Right atrium auricular region (tissue), 2 donors: ENCODE data around the gene PRPF40A. TPM values are rescaled to one million over a fixed set of nuclear protein-coding genes. Genes with fewer than 3 reads are reported as not detected.
"Not testable (repeated sequence)": the region's sequence is repeated elsewhere in the genome, so short reads cannot be mapped to it uniquely, and the experiment has no call there.

Experiments used
- DNase-seq: peaks from one replicate; pipeline ENCODE4 v3.0.0-alpha.2; 2019; ENCODE audit warnings: low spot score
- H3K27ac ChIP-seq, 2 donors: fragments of 200-600 bp; sonication (generic); 1 replicate in 1 of 2; 2 replicates in 1 of 2; pipeline ENCODE4 v1.5.1; 2016 to 2019
- H3K27me3 ChIP-seq, 2 donors: fragments of 200-600 bp; sonication (generic); one replicate each; pipeline versions ENCODE4 v1.5.1 to v1.6.0; 2017 to 2019
- H3K36me3 ChIP-seq: fragments of 200-600 bp; sonication (generic); one replicate; pipeline ENCODE4 v1.5.1; 2016
- H3K4me1 ChIP-seq, 2 donors: fragments of 200-600 bp; sonication (generic); one replicate each; pipeline versions ENCODE4 v1.5.1 to v1.6.0; 2017 to 2019
- H3K4me3 ChIP-seq, 2 donors: fragments of 200-600 bp; sonication (generic); 1 replicate in 1 of 2; 2 replicates in 1 of 2; pipeline ENCODE4 v1.5.1; 2017 to 2019; ENCODE audit warnings: mild to moderate bottlenecking in 1 of 2, moderate library complexity in 1 of 2
- H3K9me3 ChIP-seq, 2 donors: fragments of 200-600 bp; sonication (generic); one replicate each; pipeline ENCODE4 v1.5.1; 2019
- total RNA-seq, 2 donors: library from RNA; depleted of rRNA; stranded (reverse); fragments of >200 nt; gene quantifications; one replicate each; pipeline ENCODE4 v1.1.0, GENCODE V29; 2016
- TF ChIP-seq, protein P1 (sequence below), 2 donors: fragments of 200-600 bp; sonication (generic); IDR thresholded peaks; one replicate each; pipeline ENCODE4 v1.5.1; 2019; ENCODE audit warnings: antibody characterized with exemption in 2 of 2

Gene PRPF40A
- total RNA-seq = 10 to 100 TPM; 31.2 to 44.6 TPM

GRCh38 chr2:152717228-152718075, at the start of gene PRPF40A:
TSS of gene PRPF40A (minus strand) at chr2:152717461. CDS start at chr2:152717439, 22 bp downstream.
- Histone ChIP-seq H3K27ac (peak within 1 kb of the TSS; percentile 98), H3K27me3 (no peaks in the 10 kb centered on the region), H3K36me3 (peaks cover 8% of the 10 kb centered on the region), H3K4me3 (peak within 1 kb of the TSS; percentile 91 to 94), H3K9me3 (no peaks in the 10 kb centered on the region), H3K4me1 (peaks cover 0 to 41% of the 10 kb centered on the region in 2 donors)
- TF ChIP-seq, protein P1, sequence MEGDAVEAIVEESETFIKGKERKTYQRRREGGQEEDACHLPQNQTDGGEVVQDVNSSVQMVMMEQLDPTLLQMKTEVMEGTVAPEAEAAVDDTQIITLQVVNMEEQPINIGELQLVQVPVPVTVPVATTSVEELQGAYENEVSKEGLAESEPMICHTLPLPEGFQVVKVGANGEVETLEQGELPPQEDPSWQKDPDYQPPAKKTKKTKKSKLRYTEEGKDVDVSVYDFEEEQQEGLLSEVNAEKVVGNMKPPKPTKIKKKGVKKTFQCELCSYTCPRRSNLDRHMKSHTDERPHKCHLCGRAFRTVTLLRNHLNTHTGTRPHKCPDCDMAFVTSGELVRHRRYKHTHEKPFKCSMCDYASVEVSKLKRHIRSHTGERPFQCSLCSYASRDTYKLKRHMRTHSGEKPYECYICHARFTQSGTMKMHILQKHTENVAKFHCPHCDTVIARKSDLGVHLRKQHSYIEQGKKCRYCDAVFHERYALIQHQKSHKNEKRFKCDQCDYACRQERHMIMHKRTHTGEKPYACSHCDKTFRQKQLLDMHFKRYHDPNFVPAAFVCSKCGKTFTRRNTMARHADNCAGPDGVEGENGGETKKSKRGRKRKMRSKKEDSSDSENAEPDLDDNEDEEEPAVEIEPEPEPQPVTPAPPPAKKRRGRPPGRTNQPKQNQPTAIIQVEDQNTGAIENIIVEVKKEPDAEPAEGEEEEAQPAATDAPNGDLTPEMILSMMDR (IDR thresholded peaks at IDR 0.05) = peak in 1 of 2 donors; percentile 16
- DNase-seq = peak; percentile 99

GRCh38 chr2:152766928-152767327, 49.7 kb upstream of the PRPF40A start:
- TF ChIP-seq, protein P1 (IDR thresholded peaks at IDR 0.05) = no peak
- Histone ChIP-seq H3K27me3 (no peaks in the 10 kb centered on the region), H3K4me1 (no peaks in the 10 kb centered on the region), H3K4me3 (no peak overlapping the region), H3K27ac (no peak overlapping the region), H3K9me3 (no peaks in the 10 kb centered on the region), H3K36me3 (no peaks in the 10 kb centered on the region)
- no peak for DNase-seq

DNA sequence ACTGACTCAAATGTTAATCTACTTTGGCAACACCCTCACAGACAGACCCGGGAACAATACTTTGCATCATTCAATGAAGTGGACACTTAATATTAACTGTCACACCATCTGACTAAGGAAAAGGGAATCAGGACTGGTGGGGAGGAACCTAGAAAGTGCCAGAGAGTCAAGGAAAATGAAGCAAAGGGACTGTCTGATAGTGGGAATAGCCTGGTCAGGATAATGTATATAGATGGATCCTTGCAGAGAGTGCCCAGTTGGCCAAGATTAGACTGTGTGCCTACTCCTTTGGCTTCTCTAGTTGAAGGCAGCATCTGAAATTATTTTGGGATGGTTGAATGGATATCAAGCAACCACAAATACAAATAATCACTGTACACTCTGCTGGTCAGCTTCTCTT, 46.4 kb upstream of the PRPF40A start:
- Histone ChIP-seq H3K9me3 (no peaks in the 10 kb centered on the region), H3K4me3 (no peak overlapping the region), H3K27me3 (no peaks in the 10 kb centered on the region), H3K36me3 (peaks cover 6% of the 10 kb centered on the region), H3K4me1 (no peaks in the 10 kb centered on the region), H3K27ac (no peak overlapping the region)
- TF ChIP-seq, protein P1 (IDR thresholded peaks at IDR 0.05) = no peak
- no peak for DNase-seq

GRCh38 chr2:152763208-152763607, 45.9 kb upstream of the PRPF40A start:
- H3K9me3 ChIP-seq, H3K4me1 ChIP-seq, H3K36me3 ChIP-seq, DNase-seq, H3K4me3 ChIP-seq, H3K27me3 ChIP-seq, H3K27ac ChIP-seq: not testable (repeated sequence)

DNA sequence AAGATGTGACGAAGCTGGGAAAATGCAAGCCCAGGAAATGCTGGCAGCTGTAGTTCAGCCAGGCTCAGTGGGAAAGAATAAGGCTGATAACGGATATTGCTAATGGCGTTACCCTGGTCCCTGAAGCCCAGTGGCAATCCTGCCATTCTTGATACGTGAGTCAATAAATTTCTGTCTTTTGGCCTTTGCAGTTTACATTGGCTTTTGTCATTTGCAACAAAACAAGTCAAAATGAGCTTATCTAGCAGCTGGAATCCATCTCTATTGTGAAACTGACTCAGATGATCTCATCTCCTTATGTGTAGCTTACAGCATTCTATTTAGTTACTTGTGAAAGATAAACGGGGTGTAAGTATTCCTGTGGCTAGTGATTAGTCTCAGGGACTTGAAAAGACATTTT, 44.9 kb upstream of the PRPF40A start:
- TF ChIP-seq, protein P1 (IDR thresholded peaks at IDR 0.05) = no peak
- Histone ChIP-seq H3K27ac (no peak overlapping the region), H3K4me3 (no peak overlapping the region), H3K36me3 (peaks cover 7% of the 10 kb centered on the region), H3K9me3 (no peaks in the 10 kb centered on the region), H3K4me1 (no peaks in the 10 kb centered on the region), H3K27me3 (no peaks in the 10 kb centered on the region)
- no peak for DNase-seq

- no peak for DNase-seq
- Histone ChIP-seq H3K27ac (no peak overlapping the region), H3K36me3 (peaks cover 13% of the 10 kb centered on the region), H3K4me3 (no peak overlapping the region), H3K27me3 (no peaks in the 10 kb centered on the region), H3K4me1 (no peaks in the 10 kb centered on the region), H3K9me3 (no peaks in the 10 kb centered on the region)
- TF ChIP-seq, protein P1 (IDR thresholded peaks at IDR 0.05) = no peak
These were observed 44.0 kb upstream of the PRPF40A start for GRCh38 chr2:152761214-152761613.
